NCI-H2196 (cell line): ENCODE data around the gene FLAD1.

Source experiments
- DNase-seq: peaks from one replicate; lab custom pipeline; 2025; ENCODE audit not compliant: unreplicated experiment; lab: John Stamatoyannopoulos, UW

Gene FLAD1

GRCh38 chr1:154951901-154952657 is 31.1 kb upstream of the FLAD1 start:
- no peak for DNase-seq

- no peak for DNase-seq
These were observed 30.5 kb upstream of the FLAD1 start for GRCh38 chr1:154952664-154953063.

GRCh38 chr1:154953611-154954038 is 29.5 kb upstream of the FLAD1 start:
- DNase-seq = no peak

- no peak for DNase-seq
These were observed 28.6 kb upstream of the FLAD1 start for GRCh38 chr1:154954541-154954940.

GRCh38 chr1:154955039-154955717 is 28.0 kb upstream of the FLAD1 start:
- peak; percentile 89 for DNase-seq

GRCh38 chr1:154955718-154956543 is 27.2 kb upstream of the FLAD1 start, which contains the start of gene PBXIP1:
Gene PBXIP1, minus strand, starts transcription at chr1:154956099. Its CDS starts 2,378 bp downstream, at chr1:154953721.
- peak; percentile 86 for DNase-seq

DNA sequence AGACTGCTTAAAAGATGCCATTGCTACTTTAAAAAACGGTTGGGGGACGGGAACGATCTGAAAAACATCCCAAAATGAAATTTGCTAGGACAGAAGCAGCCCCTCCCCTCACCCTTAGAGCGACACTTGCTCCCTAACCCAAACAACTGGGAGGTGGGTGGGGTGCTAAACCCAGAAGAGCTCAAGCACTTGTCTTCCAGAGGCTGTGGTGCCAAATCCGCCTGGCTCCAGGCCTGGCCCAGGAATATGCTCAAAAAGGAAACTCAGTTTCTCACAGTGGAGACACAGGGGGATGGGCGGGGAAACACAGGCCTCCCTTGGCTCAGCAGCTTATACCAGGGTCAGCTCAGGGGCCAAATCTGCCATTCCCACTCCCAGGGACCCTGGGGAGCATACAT is 26.6 kb upstream of the FLAD1 start:
- no peak for DNase-seq

DNA sequence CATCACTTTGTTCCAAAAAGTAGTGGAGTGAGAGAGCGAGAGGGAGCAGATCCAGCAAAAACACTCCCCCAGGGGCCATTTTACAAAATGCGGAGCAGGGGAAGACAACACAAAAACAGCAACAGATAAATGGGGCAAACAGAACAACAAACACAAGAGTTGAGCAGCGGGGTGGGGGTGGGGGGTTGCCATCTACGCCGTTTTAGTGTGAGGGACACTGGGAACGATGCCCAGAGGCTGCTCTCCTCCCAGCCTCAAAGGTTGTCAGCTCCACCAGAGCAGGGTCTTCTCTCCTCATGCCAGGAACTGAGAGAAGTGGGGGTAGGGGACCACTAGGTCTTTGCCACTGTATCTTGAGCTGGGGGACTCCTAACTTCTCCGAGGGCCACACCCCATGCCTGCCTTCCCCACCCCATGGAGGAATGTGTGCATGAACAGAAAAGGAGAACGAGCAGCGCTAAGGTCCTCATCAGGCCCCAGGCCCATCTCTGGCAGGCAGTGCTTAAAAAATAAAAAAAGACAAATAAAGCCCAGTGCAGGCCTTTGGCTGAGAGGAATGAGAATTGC is 26.0 kb upstream of the FLAD1 start:
- no peak for DNase-seq

GRCh38 chr1:154958036-154958435 is 25.1 kb upstream of the FLAD1 start:
- no peak for DNase-seq

GRCh38 chr1:154958681-154959425 is 24.3 kb upstream of the FLAD1 start:
- DNase-seq = no peak

GRCh38 chr1:154959426-154959780 is 23.7 kb upstream of the FLAD1 start:
- DNase-seq = no peak

DNA sequence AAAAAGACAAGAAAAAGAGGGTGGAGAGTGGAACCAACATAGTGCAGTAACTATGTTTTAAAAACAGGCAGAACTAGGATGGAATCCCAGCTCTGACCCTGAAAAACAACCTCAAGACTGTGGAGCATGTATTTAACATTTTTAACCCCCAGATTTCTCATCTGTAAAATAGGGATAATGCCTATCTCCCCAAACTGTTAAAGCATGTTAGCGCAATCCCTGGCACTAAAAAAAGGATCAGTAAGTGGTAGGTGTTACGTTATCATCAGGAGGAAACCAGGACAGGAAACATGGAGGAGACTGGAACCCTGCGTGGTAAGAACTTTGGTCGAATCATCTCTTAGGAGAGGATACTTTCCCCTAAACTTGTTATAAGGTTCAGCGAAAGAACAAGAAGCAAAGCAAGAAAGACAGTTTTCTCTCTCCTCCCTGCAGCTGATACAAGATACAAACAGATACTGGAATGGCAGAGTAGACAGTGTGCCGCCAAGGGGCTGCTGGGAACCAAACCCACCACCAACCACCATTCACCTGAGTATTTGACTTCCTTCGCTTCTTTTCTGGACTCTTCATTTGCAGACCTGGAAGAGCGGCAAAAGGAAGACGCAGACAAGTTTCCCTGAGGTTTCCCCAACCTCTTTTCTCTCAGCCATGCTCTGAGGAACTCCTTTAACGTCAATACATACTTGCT is 22.6 kb upstream of the FLAD1 start:
- DNase-seq = no peak

DNA sequence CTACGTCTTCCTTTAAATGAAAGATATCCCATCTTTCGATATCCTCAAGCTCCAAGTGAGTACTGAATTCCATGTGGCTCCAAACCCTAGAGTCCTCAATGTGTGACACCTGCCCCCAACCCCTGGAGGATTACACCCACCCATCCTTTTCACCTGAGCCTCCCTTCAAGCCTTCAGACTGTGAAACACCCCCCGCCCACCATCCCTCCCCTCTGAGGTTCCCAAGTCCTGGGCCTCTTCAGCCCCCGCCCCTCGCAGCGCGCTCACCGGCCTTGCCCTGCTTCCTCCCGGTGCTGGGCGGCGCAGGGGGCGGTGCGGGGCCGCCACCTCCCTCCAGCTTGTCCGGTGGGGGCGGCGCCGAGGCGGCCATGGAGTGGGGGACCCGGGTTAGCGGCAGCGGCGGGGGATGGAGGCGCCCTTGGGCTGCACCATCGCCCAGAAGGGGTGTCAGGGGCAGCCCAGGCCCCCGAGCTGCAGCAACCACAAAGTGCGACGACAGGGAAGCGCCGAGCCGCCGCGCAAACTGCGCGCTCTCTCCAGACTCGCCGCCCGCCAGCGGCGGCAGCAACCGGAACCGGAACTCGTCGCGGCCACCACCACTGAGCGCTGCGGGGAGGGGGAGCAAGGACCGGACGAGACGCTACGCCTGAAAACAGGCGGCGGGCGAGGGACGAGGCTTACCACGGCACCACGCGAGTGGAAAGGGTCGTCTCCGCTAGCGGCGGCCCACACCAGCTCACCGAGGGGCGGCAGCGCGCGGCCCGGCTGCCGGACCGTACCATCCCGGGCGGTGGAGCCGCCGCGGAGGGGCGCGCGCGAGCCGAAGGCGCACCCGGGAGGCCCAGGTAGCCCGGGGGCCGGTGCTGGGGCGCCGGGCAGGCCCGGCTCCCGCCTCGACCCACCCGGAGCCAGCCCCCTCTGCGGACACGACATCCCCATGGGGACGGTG is 21.7 kb upstream of the FLAD1 start, which contains the start of gene PYGO2:
Gene PYGO2 (minus strand): TSS at position 576 of the 949 bp plus-strand sequence. CDS start 206 bp downstream, at position 370.
- DNase-seq = peak; percentile 81

- DNase-seq = no peak
These were observed 20.9 kb upstream of the FLAD1 start for GRCh38 chr1:154962156-154962749.

GRCh38 chr1:154962795-154963330 is 20.3 kb upstream of the FLAD1 start:
- no peak for DNase-seq

- no peak for DNase-seq
These were observed 19.5 kb upstream of the FLAD1 start for GRCh38 chr1:154963643-154964042.

DNA sequence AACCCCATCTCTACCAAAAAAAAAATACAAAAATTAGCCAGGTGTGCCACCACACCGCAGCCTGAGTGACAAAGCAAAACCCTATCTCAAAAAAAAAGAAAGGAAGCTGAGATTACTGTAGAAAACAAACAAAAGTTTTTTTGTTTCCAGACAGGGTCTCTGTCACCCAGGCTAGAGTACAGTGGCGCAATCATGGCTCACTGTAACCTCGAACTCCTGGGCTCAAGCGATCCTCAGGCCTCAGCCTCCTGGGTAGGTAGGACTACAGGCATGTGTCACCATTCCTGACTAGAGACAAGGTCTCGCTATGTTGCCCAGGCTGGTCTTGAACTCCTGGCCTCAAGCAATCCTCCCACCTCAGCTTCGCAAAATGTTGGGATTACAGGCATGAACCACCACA is 18.8 kb upstream of the FLAD1 start:
- DNase-seq = no peak

GRCh38 chr1:154966111-154966510 is 17.0 kb upstream of the FLAD1 start:
- no peak for DNase-seq
